Fibroblast of lung (primary cell): ENCODE results near the gene CATSPERE. TPM values are rescaled to one million over a fixed set of nuclear protein-coding genes. Genes with fewer than 3 reads are reported as not detected.
"Not testable (repeated sequence)": the region's sequence is repeated elsewhere in the genome, so short reads cannot be mapped to it uniquely, and the experiment has no call there.

ENCODE experiments used
- DNase-seq, 2 donors: peaks; one replicate each; pipeline versions ENCODE4 v3.0.0 to v3.0.0-alpha.2; 2010; ENCODE audit warnings: low read depth in 2 of 2
- H2AFZ ChIP-seq: 2 replicates; pipeline ENCODE4 v1.5.1; 2012; ENCODE audit warnings: low read length, control low read depth, inconsistent platforms
- H3K27ac ChIP-seq: 2 replicates; pipeline ENCODE4 v1.5.1; 2011; ENCODE audit warnings: low read length, control low read depth; ENCODE audit not compliant: insufficient read depth
- H3K27me3 ChIP-seq: 2 replicates; pipeline ENCODE4 v1.5.1; 2011; ENCODE audit warnings: mild to moderate bottlenecking, low read length; ENCODE audit not compliant: control insufficient read depth, insufficient read depth
- H3K36me3 ChIP-seq: 2 replicates; pipeline ENCODE4 v1.5.1; 2011; ENCODE audit warnings: low read length; ENCODE audit not compliant: control insufficient read depth, insufficient read depth
- H3K4me1 ChIP-seq: 2 replicates; pipeline ENCODE4 v1.5.1; 2011; ENCODE audit warnings: low read length; ENCODE audit not compliant: control insufficient read depth, insufficient read depth; ENCODE audit errors: extremely low read depth
- H3K4me2 ChIP-seq: 2 replicates; pipeline ENCODE4 v1.5.1; 2011; ENCODE audit warnings: low read length, control low read depth; ENCODE audit not compliant: insufficient read depth; ENCODE audit errors: extremely low read depth
- H3K4me3 ChIP-seq, 4 experiments: fragments of 200-600 bp in 1 of 4; sonication (generic) in 1 of 4; replicated peaks in 1 of 4; 2 replicates each; pipeline ENCODE4 v1.5.1; 2011 to 2016; ENCODE audit warnings: low read length in 4 of 4, low read depth in 3 of 4, mild to moderate bottlenecking in 3 of 4, control low read depth in 2 of 4, inconsistent platforms in 1 of 4, mixed read lengths in 1 of 4; ENCODE audit not compliant: insufficient read depth in 1 of 4; ENCODE audit errors: control extremely low read depth in 1 of 4
- H3K79me2 ChIP-seq: 2 replicates; pipeline ENCODE4 v1.5.1; 2012; ENCODE audit warnings: mild to moderate bottlenecking, low read length, inconsistent platforms; ENCODE audit not compliant: control insufficient read depth, insufficient read depth
- H3K9ac ChIP-seq: 2 replicates; pipeline ENCODE4 v1.5.1; 2011; ENCODE audit warnings: mild to moderate bottlenecking, low read length, control low read depth; ENCODE audit not compliant: insufficient read depth
- H3K9me3 ChIP-seq: 2 replicates; pipeline ENCODE4 v1.5.1; 2012; ENCODE audit warnings: low read depth, low read length; ENCODE audit not compliant: control insufficient read depth, insufficient read depth
- H4K20me1 ChIP-seq: 2 replicates; pipeline ENCODE4 v1.5.1; 2011; ENCODE audit warnings: low read length; ENCODE audit not compliant: control insufficient read depth, insufficient read depth; ENCODE audit errors: extremely low read depth
- EZH2 ChIP-seq: IDR thresholded peaks from 2 replicates; pipeline ENCODE4 v1.5.1; 2012; ENCODE audit warnings: low read length, control low read depth, mild to moderate bottlenecking; ENCODE audit errors: missing control alignments
- polyA plus RNA-seq, 2 donors: library from polyadenylated mRNA; depleted of rRNA in 1 of 2; stranded (reverse) in 1 of 2; unstranded in 1 of 2; fragments of >200 nt; gene quantifications; 2 replicates each; pipeline ENCODE4 v1.2.1, GENCODE V29; 2011 to 2012; ENCODE audit warnings: missing spikeins in 1 of 2
- total RNA-seq: library from RNA; depleted of rRNA; stranded (reverse); fragments of >200 nt; gene quantifications from 2 replicates; pipeline ENCODE4 v1.2.1, GENCODE V29; 2014
- TF ChIP-seq, protein P1 (sequence below), 2 donors: IDR thresholded peaks in 1 of 2; conservative IDR thresholded peaks in 1 of 2; 1 replicate in 1 of 2; 2 replicates in 1 of 2; pipeline ENCODE4 v1.5.1; 2011 to 2012; ENCODE audit warnings: low read length in 2 of 2, control low read depth in 1 of 2, inconsistent platforms in 1 of 2, low read depth in 1 of 2, mild to moderate bottlenecking in 1 of 2

CATSPERE gene
- total and polyA plus RNA-seq, 2 donors (not counting 1 experiment from before 2014, with no cell fraction given), result 0.59 to 0.99 TPM

DNA sequence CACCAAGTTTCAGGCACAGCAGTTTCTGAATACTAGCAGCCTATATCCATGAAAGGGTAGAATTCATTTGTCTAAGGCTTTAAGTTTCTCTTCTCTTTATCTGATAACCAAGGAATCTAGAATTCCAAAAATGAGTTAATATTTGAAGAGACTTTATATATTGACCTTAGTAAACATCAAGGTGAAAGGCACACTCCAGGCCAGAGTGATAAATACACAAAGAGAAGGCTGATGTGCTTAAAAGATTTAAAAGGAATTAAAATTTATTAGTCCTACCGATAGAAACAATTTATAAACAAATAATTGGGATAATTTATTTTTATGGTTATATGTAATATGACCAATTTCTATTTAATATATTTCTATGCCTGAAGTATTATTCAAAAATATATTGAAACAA, 98.5 kb downstream of the CATSPERE start:
- H3K4me2 ChIP-seq, result no peak overlapping the region
- H4K20me1 ChIP-seq, result no peaks in the 10 kb centered on the region
- H3K27ac ChIP-seq, result no peak overlapping the region
- H3K36me3 ChIP-seq, result no peaks in the 10 kb centered on the region
- H3K27me3 ChIP-seq, result no peaks in the 10 kb centered on the region
- no peak overlapping the region for H3K4me3 ChIP-seq
- H3K9ac ChIP-seq, result no peak overlapping the region
- no peak overlapping the region for H2AFZ ChIP-seq
- H3K79me2 ChIP-seq, result no peaks in the 10 kb centered on the region
- no peak for TF ChIP-seq EZH2
- TF ChIP-seq, protein P1, sequence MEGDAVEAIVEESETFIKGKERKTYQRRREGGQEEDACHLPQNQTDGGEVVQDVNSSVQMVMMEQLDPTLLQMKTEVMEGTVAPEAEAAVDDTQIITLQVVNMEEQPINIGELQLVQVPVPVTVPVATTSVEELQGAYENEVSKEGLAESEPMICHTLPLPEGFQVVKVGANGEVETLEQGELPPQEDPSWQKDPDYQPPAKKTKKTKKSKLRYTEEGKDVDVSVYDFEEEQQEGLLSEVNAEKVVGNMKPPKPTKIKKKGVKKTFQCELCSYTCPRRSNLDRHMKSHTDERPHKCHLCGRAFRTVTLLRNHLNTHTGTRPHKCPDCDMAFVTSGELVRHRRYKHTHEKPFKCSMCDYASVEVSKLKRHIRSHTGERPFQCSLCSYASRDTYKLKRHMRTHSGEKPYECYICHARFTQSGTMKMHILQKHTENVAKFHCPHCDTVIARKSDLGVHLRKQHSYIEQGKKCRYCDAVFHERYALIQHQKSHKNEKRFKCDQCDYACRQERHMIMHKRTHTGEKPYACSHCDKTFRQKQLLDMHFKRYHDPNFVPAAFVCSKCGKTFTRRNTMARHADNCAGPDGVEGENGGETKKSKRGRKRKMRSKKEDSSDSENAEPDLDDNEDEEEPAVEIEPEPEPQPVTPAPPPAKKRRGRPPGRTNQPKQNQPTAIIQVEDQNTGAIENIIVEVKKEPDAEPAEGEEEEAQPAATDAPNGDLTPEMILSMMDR (conservative IDR thresholded peaks at IDR 0.05 in 1 of 2, IDR thresholded peaks at IDR 0.05 in 1 of 2; ENCODE audit: low read depth in 1 of 2, low read length in 2 of 2), result no peak
- DNase-seq, result no peak
- H3K9me3 ChIP-seq, result no peaks in the 10 kb centered on the region
- no peaks in the 10 kb centered on the region for H3K4me1 ChIP-seq

DNA sequence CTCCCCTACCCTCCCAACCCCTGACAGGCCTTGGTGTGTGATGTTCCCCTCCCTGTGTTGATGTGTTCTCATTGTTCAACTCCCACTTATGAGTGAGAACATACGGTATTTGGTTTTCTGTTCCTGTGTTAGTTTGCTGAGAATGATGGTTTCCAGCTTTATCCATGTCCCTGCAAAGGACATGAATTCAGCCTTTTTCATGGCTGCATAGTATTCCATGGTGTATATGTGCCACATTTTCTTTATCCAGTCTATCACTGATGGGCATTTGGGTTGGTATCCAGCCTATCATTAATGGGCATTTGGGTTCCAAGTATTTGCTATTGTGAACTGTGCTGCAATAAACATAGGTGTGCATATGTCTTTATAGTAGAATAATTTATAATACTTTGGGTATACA, 101.8 kb downstream of the CATSPERE start:
- H3K9ac ChIP-seq, H3K27me3 ChIP-seq, H3K9me3 ChIP-seq, H2AFZ ChIP-seq, H3K27ac ChIP-seq, H3K4me2 ChIP-seq, H3K4me3 ChIP-seq, H3K36me3 ChIP-seq, H3K4me1 ChIP-seq, H4K20me1 ChIP-seq, H3K79me2 ChIP-seq, DNase-seq: not testable (repeated sequence)

DNA sequence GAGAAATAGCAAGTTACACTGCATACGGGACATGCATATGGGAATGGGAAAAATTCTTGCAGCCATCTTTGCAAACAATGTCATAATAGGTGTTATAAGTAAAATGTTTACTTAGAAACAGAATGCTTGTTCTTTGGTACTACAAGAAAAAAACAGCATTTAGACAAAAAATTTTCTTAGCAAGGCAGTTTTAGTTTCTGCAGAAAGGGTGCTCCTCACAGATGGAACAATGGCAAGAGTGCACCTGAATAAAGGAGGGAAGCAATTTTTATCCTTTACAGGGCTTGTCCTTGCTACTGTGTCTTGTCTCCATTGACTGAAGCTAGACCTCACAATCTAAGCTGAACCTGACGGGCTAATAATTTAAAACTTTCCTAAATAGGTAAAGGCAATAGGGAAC, 112.7 kb downstream of the CATSPERE start:
- TF ChIP-seq, protein P1 (conservative IDR thresholded peaks at IDR 0.05 in 1 of 2, IDR thresholded peaks at IDR 0.05 in 1 of 2; ENCODE audit: low read depth in 1 of 2, low read length in 2 of 2), result no peak
- TF ChIP-seq EZH2, result no peak

More for the DNA sequence above, 112.7 kb downstream of the CATSPERE start:
- H3K4me3 ChIP-seq, result no peak overlapping the region
- H3K4me2 ChIP-seq, result no peak overlapping the region
- no peaks in the 10 kb centered on the region for H4K20me1 ChIP-seq
- H3K27ac ChIP-seq, result no peak overlapping the region
- no peak for DNase-seq
- H3K79me2 ChIP-seq, result no peaks in the 10 kb centered on the region
- H2AFZ ChIP-seq, result no peak overlapping the region
- H3K9ac ChIP-seq, result no peak overlapping the region
- no peaks in the 10 kb centered on the region for H3K4me1 ChIP-seq
- no peaks in the 10 kb centered on the region for H3K9me3 ChIP-seq
- H3K36me3 ChIP-seq, result no peaks in the 10 kb centered on the region
- no peaks in the 10 kb centered on the region for H3K27me3 ChIP-seq
